ENCODE measurements around the gene TP73. TPM values are rescaled to one million over a fixed set of nuclear protein-coding genes. Genes with fewer than 3 reads are reported as not detected.

The TP73 gene
- polyA plus RNA-seq, 1 experiment, result not detected

GRCh38 chr1:3630914-3631313 is 21.4 kb upstream of the TP73 start:
- DNase-seq (ENCODE audit: low read depth, low spot score), result no peak
- POLR2A ChIA-PET, result no interaction called here

GRCh38 chr1:3631320-3632260 is 20.7 kb upstream of the TP73 start:
- Histone ChIP-seq H3K4me3 (ENCODE audit: low read depth, low read length) (no peak overlapping the region), H3K27me3 (ENCODE audit: control insufficient read depth, insufficient read depth, low read length) (no peaks in the 10 kb centered on the region), H3K27ac (ENCODE audit: low read depth, low read length) (no peak overlapping the region), H3K9me3 (ENCODE audit: control insufficient read depth, insufficient read depth, low read length) (no peaks in the 10 kb centered on the region)
- ChIA-PET CTCF (interaction anchor here (1.1 kb wide), 1 partner anchor 141 kb away, joined by 3 read pairs; no protein-coding TSS in a partner anchor), POLR2A (no interaction called here)
- DNase-seq (ENCODE audit: low read depth, low spot score), result no peak
- TF ChIP-seq CTCF (IDR thresholded peaks at IDR 0.05; ENCODE audit: low read depth, low read length), result no peak

More at GRCh38 chr1:3630914-3631313, 21.4 kb upstream of the TP73 start:
- Histone ChIP-seq H3K4me3 (ENCODE audit: low read depth, low read length) (no peak overlapping the region), H3K27me3 (ENCODE audit: control insufficient read depth, insufficient read depth, low read length) (no peaks in the 10 kb centered on the region), H3K9me3 (ENCODE audit: control insufficient read depth, insufficient read depth, low read length) (no peaks in the 10 kb centered on the region), H3K27ac (ENCODE audit: low read depth, low read length) (no peak overlapping the region)
- CTCF ChIA-PET, result interaction anchor here (1.1 kb wide), 1 partner anchor 140 kb away, joined by 3 read pairs; no protein-coding TSS in a partner anchor
- no peak for TF ChIP-seq CTCF (IDR thresholded peaks at IDR 0.05; ENCODE audit: low read depth, low read length)

GRCh38 chr1:3632298-3632697 is 20.0 kb upstream of the TP73 start:
- H3K27ac ChIP-seq (ENCODE audit: low read depth, low read length), result no peak overlapping the region
- POLR2A ChIA-PET, result no interaction called here
- DNase-seq (ENCODE audit: low read depth, low spot score), result no peak
- no peak for TF ChIP-seq CTCF (IDR thresholded peaks at IDR 0.05; ENCODE audit: low read depth, low read length)
- H3K4me3 ChIP-seq (ENCODE audit: low read depth, low read length), result no peak overlapping the region
- H3K9me3 ChIP-seq (ENCODE audit: control insufficient read depth, insufficient read depth, low read length), result no peaks in the 10 kb centered on the region
- no peaks in the 10 kb centered on the region for H3K27me3 ChIP-seq (ENCODE audit: control insufficient read depth, insufficient read depth, low read length)
- CTCF ChIA-PET, result no interaction called here

- ChIA-PET POLR2A (no interaction called here), CTCF (interaction anchor here (0.7 kb wide), 1 partner anchor 96 kb away, joined by 3 read pairs; no protein-coding TSS in a partner anchor)
- no peak for TF ChIP-seq CTCF (IDR thresholded peaks at IDR 0.05; ENCODE audit: low read depth, low read length)
- H3K27ac ChIP-seq (ENCODE audit: low read depth, low read length), result no peak overlapping the region
- no peaks in the 10 kb centered on the region for H3K27me3 ChIP-seq (ENCODE audit: control insufficient read depth, insufficient read depth, low read length)
- no peak for DNase-seq (ENCODE audit: low read depth, low spot score)
- no peaks in the 10 kb centered on the region for H3K9me3 ChIP-seq (ENCODE audit: control insufficient read depth, insufficient read depth, low read length)
- H3K4me3 ChIP-seq (ENCODE audit: low read depth, low read length), result no peak overlapping the region
These were observed 19.5 kb upstream of the TP73 start for GRCh38 chr1:3632716-3633343.
